ENCODE results near the gene LPCAT4. TPM values are rescaled to one million over a fixed set of nuclear protein-coding genes. Genes with fewer than 3 reads are reported as not detected.
"Not testable (repeated sequence)": the region's sequence is repeated elsewhere in the genome, so short reads cannot be mapped to it uniquely, and the experiment has no call there.

Gene LPCAT4
- total and polyA plus RNA-seq, 9 of the 15 experiments (the other 6 are each of a cell fraction or from before 2014, with no cell fraction given) = 7.3 to 34.3 (median 14.4) TPM

GRCh38 chr15:34408973-34409372, 42.0 kb upstream of the LPCAT4 start:
- H3K9me3 ChIP-seq (replicated peaks; ENCODE audit: control insufficient read depth, insufficient read depth, low read depth, low read length); H3K9me1 ChIP-seq (ENCODE audit: control insufficient read depth, insufficient read depth, low read length); H3K4me2 ChIP-seq (ENCODE audit: insufficient read depth, low read length); H3K4me3 ChIP-seq; in situ Hi-C loops (cut with MboI); intact Hi-C loops (cut with micrococcal nuclease); H3K79me2 ChIP-seq (ENCODE audit: control insufficient read depth, insufficient read depth, low read length); H3K36me3 ChIP-seq (ENCODE audit: control insufficient read depth, insufficient read depth, low read length); H4K20me1 ChIP-seq (replicated peaks; ENCODE audit: control insufficient read depth, insufficient read depth, low read length); BruUV-seq (replicated peaks); ATAC-seq; H3K27ac ChIP-seq (ENCODE audit: extremely low read depth, low read depth, low read length); H3K4me1 ChIP-seq (replicated peaks in 1 of 2; ENCODE audit: control insufficient read depth in 2 of 2, insufficient read depth in 2 of 2, low read length in 2 of 2); CTCF ChIA-PET (ENCODE audit: low intra/inter-chr PET ratio); H2AFZ ChIP-seq (ENCODE audit: low read depth, low read length); DNase-seq (ENCODE audit: extremely low read depth in 1 of 4, low spot score in 3 of 4); POLR2A ChIA-PET; H3K9ac ChIP-seq (ENCODE audit: insufficient read depth in 1 of 2, low read depth in 2 of 2, low read length in 2 of 2); FAIRE-seq; H3K27me3 ChIP-seq (ENCODE audit: control insufficient read depth in 2 of 2, insufficient read depth in 2 of 2, low read length in 2 of 2): not testable (repeated sequence)
- no CpG with 5 or more reads among the region's 10 CpGs for WGBS (ENCODE audit: insufficient coverage, low coverage, missing lambda C conversion rate)

GRCh38 chr15:34403899-34404298, 36.9 kb upstream of the LPCAT4 start:
- H3K27ac ChIP-seq (ENCODE audit: extremely low read depth, low read depth, low read length); intact Hi-C loops (cut with micrococcal nuclease); CTCF ChIA-PET (ENCODE audit: low intra/inter-chr PET ratio); H3K27me3 ChIP-seq (ENCODE audit: control insufficient read depth in 2 of 2, insufficient read depth in 2 of 2, low read length in 2 of 2); H3K9ac ChIP-seq (ENCODE audit: insufficient read depth in 1 of 2, low read depth in 2 of 2, low read length in 2 of 2); DNase-seq (ENCODE audit: extremely low read depth in 1 of 4, low spot score in 3 of 4); H3K79me2 ChIP-seq (ENCODE audit: control insufficient read depth, insufficient read depth, low read length); in situ Hi-C loops (cut with MboI); H3K9me1 ChIP-seq (ENCODE audit: control insufficient read depth, insufficient read depth, low read length); H3K9me3 ChIP-seq (replicated peaks; ENCODE audit: control insufficient read depth, insufficient read depth, low read depth, low read length); H4K20me1 ChIP-seq (replicated peaks; ENCODE audit: control insufficient read depth, insufficient read depth, low read length); H3K4me1 ChIP-seq (replicated peaks in 1 of 2; ENCODE audit: control insufficient read depth in 2 of 2, insufficient read depth in 2 of 2, low read length in 2 of 2); ATAC-seq; H3K36me3 ChIP-seq (ENCODE audit: control insufficient read depth, insufficient read depth, low read length); BruUV-seq (replicated peaks); FAIRE-seq; H3K4me2 ChIP-seq (ENCODE audit: insufficient read depth, low read length); H3K4me3 ChIP-seq; H2AFZ ChIP-seq (ENCODE audit: low read depth, low read length); POLR2A ChIA-PET: not testable (repeated sequence)
- WGBS (ENCODE audit: insufficient coverage, low coverage, missing lambda C conversion rate) = no CpG with 5 or more reads among the region's 3 CpGs

- H4K20me1 ChIP-seq (replicated peaks; ENCODE audit: control insufficient read depth, insufficient read depth, low read length); in situ Hi-C loops (cut with MboI); H3K4me2 ChIP-seq (ENCODE audit: insufficient read depth, low read length); POLR2A ChIA-PET; H3K4me3 ChIP-seq; H3K9me3 ChIP-seq (replicated peaks; ENCODE audit: control insufficient read depth, insufficient read depth, low read depth, low read length); BruUV-seq (replicated peaks); H3K27ac ChIP-seq (ENCODE audit: extremely low read depth, low read depth, low read length); H2AFZ ChIP-seq (ENCODE audit: low read depth, low read length); DNase-seq (ENCODE audit: extremely low read depth in 1 of 4, low spot score in 3 of 4); ATAC-seq; intact Hi-C loops (cut with micrococcal nuclease); H3K4me1 ChIP-seq (replicated peaks in 1 of 2; ENCODE audit: control insufficient read depth in 2 of 2, insufficient read depth in 2 of 2, low read length in 2 of 2); FAIRE-seq; H3K36me3 ChIP-seq (ENCODE audit: control insufficient read depth, insufficient read depth, low read length); H3K9ac ChIP-seq (ENCODE audit: insufficient read depth in 1 of 2, low read depth in 2 of 2, low read length in 2 of 2); H3K79me2 ChIP-seq (ENCODE audit: control insufficient read depth, insufficient read depth, low read length); H3K9me1 ChIP-seq (ENCODE audit: control insufficient read depth, insufficient read depth, low read length); H3K27me3 ChIP-seq (ENCODE audit: control insufficient read depth in 2 of 2, insufficient read depth in 2 of 2, low read length in 2 of 2); CTCF ChIA-PET (ENCODE audit: low intra/inter-chr PET ratio): not testable (repeated sequence)
- 90% methylated on average over 1 of the region's 4 CpGs for WGBS (ENCODE audit: insufficient coverage, low coverage, missing lambda C conversion rate)
Measured at GRCh38 chr15:34403160-34403598, 36.2 kb upstream of the LPCAT4 start.

GRCh38 chr15:34397637-34398259, 30.8 kb upstream of the LPCAT4 start:
- ATAC-seq; H3K4me3 ChIP-seq; H3K9me3 ChIP-seq (replicated peaks; ENCODE audit: control insufficient read depth, insufficient read depth, low read depth, low read length); in situ Hi-C loops (cut with MboI); DNase-seq (ENCODE audit: extremely low read depth in 1 of 4, low spot score in 3 of 4); BruUV-seq (replicated peaks); H3K79me2 ChIP-seq (ENCODE audit: control insufficient read depth, insufficient read depth, low read length); H3K27me3 ChIP-seq (ENCODE audit: control insufficient read depth in 2 of 2, insufficient read depth in 2 of 2, low read length in 2 of 2); H3K9me1 ChIP-seq (ENCODE audit: control insufficient read depth, insufficient read depth, low read length); H3K36me3 ChIP-seq (ENCODE audit: control insufficient read depth, insufficient read depth, low read length); intact Hi-C loops (cut with micrococcal nuclease); H3K27ac ChIP-seq (ENCODE audit: extremely low read depth, low read depth, low read length); POLR2A ChIA-PET; H3K9ac ChIP-seq (ENCODE audit: insufficient read depth in 1 of 2, low read depth in 2 of 2, low read length in 2 of 2); FAIRE-seq; H3K4me1 ChIP-seq (replicated peaks in 1 of 2; ENCODE audit: control insufficient read depth in 2 of 2, insufficient read depth in 2 of 2, low read length in 2 of 2); H3K4me2 ChIP-seq (ENCODE audit: insufficient read depth, low read length); CTCF ChIA-PET (ENCODE audit: low intra/inter-chr PET ratio); H4K20me1 ChIP-seq (replicated peaks; ENCODE audit: control insufficient read depth, insufficient read depth, low read length); H2AFZ ChIP-seq (ENCODE audit: low read depth, low read length): not testable (repeated sequence)
- whole genome bisulfite sequencing (ENCODE audit: insufficient coverage, low coverage, missing lambda C conversion rate) = no CpG with 5 or more reads among the region's 6 CpGs

All from K562 (cell line).